H1 (cell line): ENCODE results near the gene SYT17.

Source experiments
- POLR2A ChIP-seq, 2 experiments: IDR thresholded peaks; 1 replicate in 1 of 2; 2 replicates in 1 of 2; pipeline ENCODE4 v1.6.1; 2011; ENCODE audit warnings: low read depth in 2 of 2, low read length in 2 of 2, mild to moderate bottlenecking in 2 of 2; ENCODE audit errors: control extremely low read depth in 1 of 2
- POLR2AphosphoS5 ChIP-seq: IDR thresholded peaks from 2 replicates; pipeline ENCODE4 v1.6.1; 2011; ENCODE audit warnings: low read depth, low read length
- TEAD4 ChIP-seq: IDR thresholded peaks from 2 replicates; pipeline ENCODE4 v1.6.1; 2012; ENCODE audit warnings: low read depth, low read length, inconsistent platforms, mixed read lengths

GRCh38 chr16:19180741-19181140 is 12.7 kb downstream of the SYT17 start:
- TF ChIP-seq POLR2A (IDR thresholded peaks at IDR 0.05; ENCODE audit: control extremely low read depth in 1 of 2, low read depth in 2 of 2, low read length in 2 of 2) (no peak), POLR2AphosphoS5 (no peak), TEAD4 (no peak)
